Mucosa of descending colon (tissue), 3 donors: Measurements from ENCODE around the gene LIN28A. TPM values are rescaled to one million over a fixed set of nuclear protein-coding genes. Genes with fewer than 3 reads are reported as not detected.

Experiments
- ATAC-seq: fragments of 200-7000 bp; cut with Tn5 transposase; one replicate; pipeline ENCODE4 v1.9.1; 2020; ENCODE audit warnings: mild to moderate bottlenecking, moderate library complexity
- DNase-seq, 3 donors: peaks; one replicate each; pipeline ENCODE4 v3.0.0-alpha.2; 2020
- H3K36me3 ChIP-seq: fragments of 200-600 bp; one replicate; pipeline ENCODE4 v1.8.0; 2021; ENCODE audit warnings: low read depth, mild to moderate bottlenecking
- H3K4me1 ChIP-seq: fragments of 200-600 bp; one replicate; pipeline ENCODE4 v1.8.0; 2021; ENCODE audit warnings: low read depth, mild to moderate bottlenecking
- H3K4me3 ChIP-seq: fragments of 200-600 bp; one replicate; pipeline ENCODE4 v1.8.0; 2021; ENCODE audit warnings: mild to moderate bottlenecking
- H3K9me3 ChIP-seq: fragments of 200-600 bp; one replicate; pipeline ENCODE4 v1.8.0; 2021; ENCODE audit warnings: mild to moderate bottlenecking
- CTCF ChIP-seq: fragments of 200-600 bp; IDR thresholded peaks from one replicate; pipeline ENCODE4 v1.8.0; 2022; ENCODE audit warnings: antibody characterized with exemption, mild to moderate bottlenecking
- intact Hi-C, 2 donors: fragments of 100-400 bp; cut with DNase I in 1 of 2; cut with micrococcal nuclease in 1 of 2; formaldehyde crosslinking; loops; one replicate each; pipeline versions ENCODE4 v1.11.0 to v1.11.1; 2022; cut with DNase I, micrococcal nuclease
- total RNA-seq, 3 donors: library from RNA; stranded (reverse); fragmentation: NEBNext Ultra II Directional in 2 of 3; extraction: Animal tissue kit (Norgen Biotek cat#: 25700) in 2 of 3; gene quantifications; one replicate each; pipeline versions ENCODE4 v1.2.1 to v1.2.4, GENCODE V29; 2021 to 2023
- donor health status: DM: no; HTN: no; CAD: no; lungs with moderate emphysema.
- donor health status: DM: no; HTN: no; CAD: no.
- donor health status: DM: no; HTN: yes; CAD: no.

Gene LIN28A
- total RNA-seq, 3 donors from 2014 or later = not detected

DNA sequence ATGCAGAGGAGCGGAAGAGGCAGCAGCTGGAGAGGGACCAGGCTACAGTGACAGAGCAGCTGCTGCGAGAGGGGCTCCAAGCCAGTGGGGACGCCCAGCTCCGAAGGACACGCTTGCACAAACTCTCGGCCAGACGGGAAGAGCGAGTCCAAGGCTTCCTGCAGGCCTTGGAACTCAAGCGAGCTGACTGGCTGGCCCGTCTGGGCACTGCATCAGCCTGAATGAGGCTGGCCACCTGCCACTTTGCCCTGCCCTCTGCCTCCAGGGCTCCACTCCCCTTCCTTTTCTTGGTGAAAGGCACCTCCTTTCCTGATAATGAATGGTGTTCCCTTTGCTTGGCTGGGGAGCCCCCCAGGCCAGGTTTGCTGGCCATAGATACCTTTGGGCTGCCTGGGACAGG lies 58.3 kb downstream of the LIN28A start:
- H3K4me3 ChIP-seq = no peak overlapping the region
- intact Hi-C loops = no loop called here
- no peak for TF ChIP-seq CTCF
- H3K4me1 ChIP-seq = peaks cover 27% of the 10 kb centered on the region
- ATAC-seq (no peak), DNase-seq (peak; percentile 70 to 74 (median 73))
- H3K9me3 ChIP-seq = no peaks in the 10 kb centered on the region
- no peaks in the 10 kb centered on the region for H3K36me3 ChIP-seq

- H3K4me1 ChIP-seq = peaks cover 28% of the 10 kb centered on the region
- no peak for TF ChIP-seq CTCF
- intact Hi-C loops = no loop called here
- H3K4me3 ChIP-seq = no peak overlapping the region
- H3K36me3 ChIP-seq = no peaks in the 10 kb centered on the region
- no peaks in the 10 kb centered on the region for H3K9me3 ChIP-seq
- DNase-seq (peak in 2 of 3 donors; percentile 26 to 35), ATAC-seq (no peak)
These were observed 58.9 kb downstream of the LIN28A start for GRCh38 chr1:26469558-26469957.

DNA sequence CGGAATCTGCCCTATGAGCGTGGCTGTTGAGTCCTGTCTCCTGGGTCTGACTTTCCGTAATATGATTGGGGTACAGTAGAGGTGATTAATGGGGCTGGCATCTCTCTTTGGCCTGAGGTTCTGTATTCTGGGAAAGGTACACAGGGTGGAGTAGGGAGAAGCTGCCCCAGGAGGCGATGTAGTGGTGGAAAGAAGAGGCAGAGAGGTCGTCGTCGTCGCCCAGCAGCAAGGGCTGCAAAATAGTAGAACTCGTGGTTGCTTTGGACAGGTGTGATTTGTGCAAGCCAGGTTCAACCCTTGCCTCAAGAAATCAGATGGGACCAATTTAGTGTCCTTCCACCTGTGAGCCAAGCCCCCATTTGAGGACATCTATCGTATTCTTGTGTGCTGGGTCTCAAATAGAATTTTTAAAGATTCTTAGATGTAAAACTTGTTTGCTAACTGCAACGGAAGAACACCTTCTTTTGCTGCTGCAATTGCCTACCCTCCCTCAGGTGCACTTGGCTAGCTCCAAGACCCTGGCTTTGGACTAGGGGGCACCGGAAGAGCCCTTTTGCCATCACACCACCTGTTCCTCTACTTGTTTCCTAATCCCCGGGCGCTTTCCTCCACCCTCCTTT lies 60.4 kb downstream of the LIN28A start:
- TF ChIP-seq CTCF = no peak
- H3K9me3 ChIP-seq = no peaks in the 10 kb centered on the region
- peaks cover 28% of the 10 kb centered on the region for H3K4me1 ChIP-seq
- intact Hi-C loops = no loop called here
- ATAC-seq (no peak), DNase-seq (peak in 1 of 3 donors; percentile 49)
- no peak overlapping the region for H3K4me3 ChIP-seq
- H3K36me3 ChIP-seq = no peaks in the 10 kb centered on the region

GRCh38 chr1:26471498-26472319 lies 61.1 kb downstream of the LIN28A start:
- Histone ChIP-seq H3K36me3 (no peaks in the 10 kb centered on the region), H3K4me3 (no peak overlapping the region), H3K4me1 (peaks cover 28% of the 10 kb centered on the region), H3K9me3 (no peaks in the 10 kb centered on the region)
- intact Hi-C loops = no loop called here
- TF ChIP-seq CTCF = no peak
- peak; percentile 64 to 87 (median 78) for DNase-seq
- peak; percentile 31 for ATAC-seq

DNA sequence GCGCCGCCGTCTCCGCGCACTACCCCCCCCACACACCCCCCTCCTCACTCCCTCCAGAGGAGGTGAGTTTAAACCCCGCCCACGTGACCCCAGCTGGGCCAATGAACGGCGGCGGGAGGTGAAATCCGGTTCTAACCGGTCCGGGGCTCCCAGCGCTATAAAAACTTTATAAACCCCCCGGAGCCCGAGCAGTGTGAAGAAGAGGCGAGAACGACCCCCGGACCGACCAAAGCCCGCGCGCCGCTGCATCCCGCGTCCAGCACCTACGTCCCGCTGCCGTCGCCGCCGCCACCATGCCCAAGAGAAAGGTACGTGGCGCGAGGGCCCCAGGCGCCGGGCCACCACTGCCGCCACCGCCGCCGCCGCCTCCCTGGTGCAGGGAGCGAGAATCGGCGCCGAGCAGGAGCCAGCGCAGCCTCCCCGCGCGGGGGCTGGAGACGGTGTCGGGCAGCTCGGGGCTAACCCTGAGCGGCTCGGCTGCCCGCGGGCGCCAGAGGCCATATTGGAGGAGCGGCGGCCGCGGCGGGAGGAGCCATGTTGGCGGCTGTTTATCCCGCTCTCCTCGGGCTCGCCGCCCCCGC lies 61.8 kb downstream of the LIN28A start, which contains the start of gene HMGN2:
Gene HMGN2, plus strand, starts transcription at position 121 of the 581 bp plus-strand sequence. Its CDS starts 173 bp downstream, at position 294.
- intact Hi-C loops = no loop called here
- Histone ChIP-seq H3K36me3 (no peaks in the 10 kb centered on the region), H3K4me1 (peaks cover 28% of the 10 kb centered on the region), H3K9me3 (no peaks in the 10 kb centered on the region), H3K4me3 (peak within 1 kb of the TSS; percentile 96)
- DNase-seq = peak; percentile 91 to 95 (median 94)
- no peak for TF ChIP-seq CTCF
- ATAC-seq = peak; percentile 74
